Astrocyte of the hippocampus (primary cell): ENCODE results near the gene NUDCD3.
"Not testable (repeated sequence)": the region's sequence is repeated elsewhere in the genome, so short reads cannot be mapped to it uniquely, and the experiment has no call there.

ENCODE experiments used
- DNase-seq: peaks from one replicate; pipeline ENCODE4 v3.0.0; 2011; ENCODE audit warnings: low read depth, low spot score

NUDCD3 gene

GRCh38 chr7:44518761-44519160, 28.3 kb upstream of the NUDCD3 start:
- DNase-seq: no peak

GRCh38 chr7:44517175-44517574, 26.7 kb upstream of the NUDCD3 start:
- DNase-seq: no peak

- no peak for DNase-seq
These were observed 25.3 kb upstream of the NUDCD3 start for GRCh38 chr7:44515590-44516268.

GRCh38 chr7:44512736-44513135, 22.3 kb upstream of the NUDCD3 start:
- no peak for DNase-seq

- DNase-seq: no peak
These were observed 21.5 kb upstream of the NUDCD3 start for GRCh38 chr7:44511863-44512468.

GRCh38 chr7:44511236-44511635, 20.8 kb upstream of the NUDCD3 start:
- no peak for DNase-seq

GRCh38 chr7:44508328-44509030, 18.0 kb upstream of the NUDCD3 start:
- no peak for DNase-seq

GRCh38 chr7:44506592-44507288, 16.3 kb upstream of the NUDCD3 start:
- DNase-seq: not testable (repeated sequence)

GRCh38 chr7:44505595-44505994, 15.1 kb upstream of the NUDCD3 start:
- no peak for DNase-seq

GRCh38 chr7:44498230-44498954, 7.9 kb upstream of the NUDCD3 start:
- DNase-seq: no peak

GRCh38 chr7:44497155-44498027, 6.9 kb upstream of the NUDCD3 start:
- DNase-seq: no peak

- DNase-seq: no peak
These were observed 5.9 kb upstream of the NUDCD3 start for GRCh38 chr7:44496385-44496784.

- DNase-seq: no peak
These were observed 4.5 kb upstream of the NUDCD3 start for GRCh38 chr7:44494960-44495359.

GRCh38 chr7:44491229-44491628, 771 bp upstream of the NUDCD3 start:
- DNase-seq: no peak

GRCh38 chr7:44489955-44490350, 505 bp downstream of the NUDCD3 start:
- DNase-seq: no peak

GRCh38 chr7:44488955-44489354, 1.5 kb downstream of the NUDCD3 start:
- no peak for DNase-seq

- DNase-seq: no peak
These were observed 3.8 kb downstream of the NUDCD3 start for GRCh38 chr7:44486693-44487092.

- DNase-seq: no peak
These were observed 4.5 kb downstream of the NUDCD3 start for GRCh38 chr7:44486001-44486400.

- DNase-seq: no peak
These were observed 5.8 kb downstream of the NUDCD3 start for GRCh38 chr7:44484482-44485313.
